GM19328 (cell line): ENCODE results near the gene EPHA2.

Source experiments
- ATAC-seq: cut with Tn5 transposase; IDR thresholded peaks from one replicate; pipeline ENCODE4 v1.9.1; 2021; ENCODE audit warnings: mild to moderate bottlenecking, moderate library complexity; ENCODE audit not compliant: unreplicated experiment

The EPHA2 gene

GRCh38 chr1:16101623-16102022 lies 54.2 kb downstream of the EPHA2 start:
- no peak for ATAC-seq

DNA sequence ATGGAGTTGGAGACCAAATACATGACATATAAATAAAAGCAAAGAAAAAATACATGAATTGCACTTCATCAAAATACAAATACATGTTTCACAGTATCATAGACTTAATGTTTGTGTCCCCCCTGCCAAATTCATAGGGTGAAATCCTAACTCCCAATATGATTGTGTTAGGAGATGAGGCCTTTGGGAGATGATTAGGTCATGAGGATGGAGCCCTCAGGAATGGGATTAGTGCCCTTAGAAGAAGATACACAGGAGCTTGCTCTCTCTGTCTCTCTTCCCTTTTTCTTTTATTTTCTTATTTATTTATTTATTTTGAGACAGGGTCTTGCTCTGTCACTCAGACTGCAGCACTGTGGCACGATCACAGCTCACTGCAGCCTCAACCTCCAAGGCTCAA lies 56.5 kb downstream of the EPHA2 start:
- no peak for ATAC-seq

GRCh38 chr1:16095447-16095846 lies 60.4 kb downstream of the EPHA2 start:
- no peak for ATAC-seq

GRCh38 chr1:16094453-16095158 lies 61.3 kb downstream of the EPHA2 start:
- ATAC-seq = no peak

DNA sequence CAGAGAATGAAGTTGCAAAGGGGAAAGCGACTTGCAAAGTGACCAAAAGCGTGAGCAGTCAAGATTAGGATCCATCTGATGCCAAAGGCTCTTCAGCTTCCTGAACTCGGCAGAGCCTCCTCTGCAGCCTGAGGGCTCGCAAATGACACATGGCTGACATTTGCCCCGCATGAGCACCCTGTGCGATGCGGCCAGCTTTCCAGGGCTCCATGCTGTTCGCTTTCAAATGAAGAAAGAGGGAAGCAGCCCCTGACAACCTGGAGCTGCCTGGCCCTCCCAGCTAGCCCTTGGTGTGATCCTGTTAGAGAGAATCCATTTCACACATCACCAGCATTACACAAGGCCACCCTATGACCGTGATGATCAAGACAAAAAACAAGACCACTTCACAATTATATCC lies 62.3 kb downstream of the EPHA2 start:
- ATAC-seq = no peak

- no peak for ATAC-seq
These were observed 62.9 kb downstream of the EPHA2 start for GRCh38 chr1:16092923-16093511.

DNA sequence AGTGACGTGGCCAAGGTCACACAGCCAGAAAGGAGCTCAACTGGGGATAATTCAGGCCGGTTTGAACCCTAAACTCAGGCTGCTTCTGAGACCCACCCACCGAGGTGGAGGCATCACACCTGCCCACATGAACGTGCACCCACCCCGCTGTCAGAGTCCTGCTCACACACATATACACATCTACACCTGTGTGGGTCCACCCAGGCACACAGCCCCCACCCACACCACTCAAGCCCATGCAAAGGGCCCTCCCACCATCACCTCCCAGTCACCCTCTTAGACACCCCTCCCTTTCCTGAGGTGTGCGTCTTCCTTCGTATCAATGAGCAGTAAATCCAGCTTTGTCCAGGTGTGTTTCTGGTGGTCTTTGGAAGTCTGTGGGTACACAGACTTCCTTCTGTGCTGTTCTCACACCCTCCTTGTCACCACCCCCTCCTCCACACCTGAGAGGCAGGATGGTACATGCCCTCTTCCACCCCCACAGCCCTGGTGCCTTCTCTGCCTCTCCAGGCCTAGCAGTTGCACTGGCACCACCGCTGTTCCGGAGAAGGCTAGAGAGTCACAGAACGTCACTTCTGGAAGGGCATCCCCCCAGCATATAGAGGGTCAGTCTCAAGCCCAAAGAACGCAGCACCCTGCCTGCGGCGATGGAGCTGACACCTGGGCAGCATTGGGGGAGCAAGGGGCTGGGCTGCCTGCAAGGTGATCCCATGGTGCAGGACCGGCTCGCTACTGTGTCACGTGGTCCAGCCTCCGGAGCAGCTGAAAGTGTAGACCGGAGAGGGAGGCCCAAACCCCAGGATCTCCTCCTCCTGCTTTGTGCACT lies 63.6 kb downstream of the EPHA2 start:
- no peak for ATAC-seq

- no peak for ATAC-seq
These were observed 64.6 kb downstream of the EPHA2 start for GRCh38 chr1:16091296-16091695.

DNA sequence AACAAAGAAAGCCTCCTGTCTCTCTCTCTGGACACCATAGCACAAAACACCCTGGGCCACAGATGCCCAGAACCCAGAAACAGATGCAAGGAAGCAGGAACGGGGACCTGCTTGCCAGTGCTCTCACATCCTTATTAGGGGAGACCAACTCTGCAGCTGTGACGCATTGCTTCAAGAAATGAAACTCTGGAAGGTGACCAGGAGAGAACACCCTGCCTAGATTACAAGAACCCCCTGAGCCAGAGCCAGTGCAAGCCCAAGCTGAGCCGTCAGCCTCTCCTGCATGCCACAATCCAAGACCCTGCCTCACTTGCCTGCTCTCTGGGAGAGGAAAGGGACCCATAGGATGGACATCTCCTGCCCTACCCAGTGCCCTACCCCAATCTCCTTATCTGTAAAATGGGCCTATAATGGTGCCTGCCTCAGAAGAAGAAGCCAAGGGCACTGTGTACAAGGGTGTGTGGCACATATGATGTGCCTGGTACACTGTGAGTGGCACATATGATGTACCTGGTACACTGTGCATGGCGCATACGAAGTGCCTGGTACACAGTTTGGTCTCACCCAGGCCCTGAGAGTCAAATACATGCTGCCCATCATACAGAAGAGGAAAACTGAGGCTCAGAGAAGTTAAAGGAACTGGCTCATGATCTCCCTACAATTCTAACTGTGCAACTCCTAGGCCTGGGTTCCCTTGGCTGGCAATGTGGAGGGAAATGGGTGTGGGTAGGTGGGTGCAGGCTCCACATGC lies 65.6 kb downstream of the EPHA2 start:
- ATAC-seq = no peak

DNA sequence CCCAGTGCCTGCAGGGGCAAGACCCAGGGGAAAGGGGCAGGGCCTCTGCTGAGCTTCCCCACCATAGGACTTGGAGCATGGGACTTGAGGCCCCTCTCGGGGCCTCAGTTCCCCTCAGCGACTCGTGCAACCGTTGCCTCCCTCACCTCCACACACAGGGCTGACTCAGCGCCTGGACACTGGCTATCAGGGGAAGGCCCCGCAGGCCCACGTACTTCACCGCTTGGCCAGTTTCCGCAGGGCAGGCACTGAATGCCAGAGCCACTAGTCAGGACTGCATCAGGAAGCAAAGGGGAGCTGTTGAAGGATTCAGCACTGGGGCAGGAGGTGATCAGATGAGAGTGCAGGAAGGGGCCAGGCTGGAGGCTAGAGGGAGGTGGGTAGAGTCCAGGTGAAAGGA lies 66.9 kb downstream of the EPHA2 start:
- no peak for ATAC-seq

DNA sequence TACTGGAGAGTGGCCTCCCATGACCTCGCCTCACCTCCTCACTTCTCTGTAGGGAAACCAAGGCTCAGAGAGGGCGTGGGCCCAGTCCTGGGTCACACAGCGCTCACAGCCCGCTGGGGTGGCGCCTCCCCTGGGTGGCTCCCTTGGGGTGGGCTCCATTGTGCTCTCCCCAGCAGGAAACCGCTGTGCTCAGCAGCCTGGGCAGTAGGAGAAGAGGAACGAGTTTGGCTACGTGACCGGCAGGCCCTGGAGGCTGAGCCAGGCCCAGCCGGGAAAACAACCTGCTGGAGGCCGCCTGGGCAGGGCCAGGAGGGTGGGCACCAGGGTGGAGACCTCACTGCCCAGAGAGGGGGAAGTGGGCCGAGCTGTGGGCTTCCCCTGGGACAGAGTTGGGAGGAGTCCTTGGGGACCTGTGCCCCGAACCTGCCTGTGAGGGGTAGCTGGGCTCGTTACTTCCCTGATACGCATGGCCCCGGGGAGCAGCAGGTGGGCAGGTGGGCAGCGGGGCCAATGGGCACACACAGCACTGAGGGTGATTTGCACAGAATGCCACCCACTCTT lies 67.4 kb downstream of the EPHA2 start:
- no peak for ATAC-seq

DNA sequence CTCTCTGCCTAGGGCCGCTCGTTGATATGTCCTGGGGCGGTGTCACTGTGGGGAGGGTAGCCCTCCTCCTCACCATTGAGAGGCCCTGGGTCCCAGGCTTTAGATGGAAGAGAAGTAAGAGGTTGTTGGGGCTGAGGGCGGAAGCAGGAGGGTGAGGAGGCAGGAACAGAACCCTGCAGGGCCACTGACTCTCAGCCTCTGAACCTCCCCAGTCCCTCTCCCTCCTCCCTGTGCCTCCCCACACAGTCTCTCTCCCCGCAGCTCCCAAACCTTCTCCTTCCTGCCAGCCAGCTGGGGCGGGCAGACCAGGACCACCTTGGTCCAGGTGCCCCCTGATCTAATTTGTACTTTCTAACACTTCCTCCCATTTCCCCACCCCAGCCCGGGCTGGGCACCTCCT lies 68.1 kb downstream of the EPHA2 start:
- no peak for ATAC-seq

- no peak for ATAC-seq
These were observed 70.3 kb downstream of the EPHA2 start for GRCh38 chr1:16085522-16085921.

- no peak for ATAC-seq
These were observed 72.4 kb downstream of the EPHA2 start for GRCh38 chr1:16083486-16083885.

DNA sequence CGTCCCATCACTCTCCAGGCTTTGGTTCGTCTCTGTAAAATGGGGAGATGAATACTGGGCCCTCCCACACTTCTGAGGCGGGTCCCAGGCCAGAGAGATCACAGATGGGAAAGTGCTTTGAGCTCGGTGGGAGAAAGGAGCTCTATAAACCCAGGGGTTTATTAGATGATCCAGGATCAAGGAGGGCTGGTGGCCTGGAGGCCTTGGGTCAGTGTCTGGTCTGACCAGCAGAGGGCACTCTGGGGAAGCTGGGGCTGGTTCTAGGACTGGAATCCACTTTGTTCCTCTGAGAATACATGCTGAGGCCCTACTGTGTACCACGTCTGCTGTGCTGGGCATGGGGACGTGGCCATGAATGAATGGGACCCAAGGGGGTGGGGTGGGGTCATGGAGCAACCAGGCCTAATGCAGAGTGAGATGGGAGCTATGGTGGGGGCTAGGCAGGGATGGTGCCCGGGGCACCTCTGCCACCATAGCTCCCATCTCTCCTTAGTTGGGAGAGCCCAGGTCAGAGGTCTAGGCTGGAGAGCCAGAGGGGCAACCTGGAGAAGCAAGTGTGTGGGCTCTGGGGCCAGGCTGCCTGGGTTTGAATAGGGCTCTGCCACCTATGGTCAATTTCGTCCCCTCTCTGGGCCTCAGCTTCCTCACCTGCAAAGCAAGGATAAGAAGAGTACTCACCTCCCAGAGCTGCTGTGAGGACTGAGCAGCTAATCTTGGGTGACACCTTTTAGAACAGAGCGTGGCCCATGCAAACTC lies 73.4 kb downstream of the EPHA2 start:
- no peak for ATAC-seq

GRCh38 chr1:16081636-16082035 lies 74.2 kb downstream of the EPHA2 start:
- ATAC-seq = no peak

GRCh38 chr1:16080422-16081150 lies 75.3 kb downstream of the EPHA2 start:
- ATAC-seq = no peak

DNA sequence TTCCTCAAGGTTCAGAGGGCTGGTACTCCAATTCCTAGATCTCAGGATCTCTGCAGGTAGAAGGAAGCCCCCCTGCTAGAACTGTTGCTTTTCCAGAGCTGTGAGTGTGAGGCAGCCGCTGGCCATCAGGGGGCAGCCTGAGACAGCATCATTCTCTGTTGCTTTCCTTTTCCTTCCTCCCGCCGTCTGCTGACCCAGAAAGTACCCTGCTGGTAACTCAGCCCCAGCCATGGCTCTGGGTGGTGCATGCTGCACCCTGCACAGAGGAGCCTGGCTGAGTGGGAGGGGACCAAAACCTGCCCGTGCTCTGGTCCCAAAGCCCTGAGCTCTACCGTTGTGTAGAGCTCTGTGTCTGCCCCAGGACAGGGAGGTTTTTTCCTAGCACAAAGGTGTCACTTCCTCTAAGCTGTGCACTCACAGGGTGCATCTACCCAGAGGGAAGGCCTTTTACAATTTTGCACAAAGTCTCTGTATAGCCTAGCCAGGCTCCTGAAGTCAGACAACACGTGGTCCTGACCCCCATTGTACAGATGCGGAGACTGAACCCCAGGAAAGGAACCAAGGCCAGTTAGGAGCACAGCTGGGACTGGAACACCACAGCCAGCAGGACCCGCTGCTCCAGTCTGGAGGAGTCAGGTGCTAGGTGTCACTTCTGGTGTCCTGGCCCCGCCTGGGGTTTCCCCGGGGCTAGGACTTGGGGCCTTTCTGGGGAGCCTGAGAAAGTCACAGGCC lies 76.8 kb downstream of the EPHA2 start:
- no peak for ATAC-seq
